CD14-positive monocyte (primary cell): ENCODE data around the gene GRIK3. TPM values are rescaled to one million over a fixed set of nuclear protein-coding genes. Genes with fewer than 3 reads are reported as not detected.
A peak's percentile ranks its signal among the peaks of the same experiment; 100 is the strongest.

Source experiments
- DNase-seq, 3 donors: peaks; one replicate each; pipeline ENCODE4 v3.0.0-alpha.2; 2011 to 2022
- H2AFZ ChIP-seq: 2 replicates; pipeline ENCODE4 v1.6.0; 2012; ENCODE audit warnings: mild to moderate bottlenecking, low read depth, low read length, inconsistent platforms; ENCODE audit not compliant: insufficient read depth, poor library complexity, severe bottlenecking
- H3K27ac ChIP-seq, 2 donors: 1 replicate in 1 of 2; 2 replicates in 1 of 2; pipeline ENCODE4 v1.5.1; 2012 to 2013; ENCODE audit warnings: low read length in 2 of 2, control low read depth in 1 of 2, inconsistent platforms in 1 of 2, low read depth in 1 of 2, mild to moderate bottlenecking in 1 of 2
- H3K27me3 ChIP-seq, 2 donors: one replicate each; pipeline versions ENCODE4 v1.6.0 to v1.6.1; 2011 to 2013; ENCODE audit warnings: low read length in 2 of 2; ENCODE audit not compliant: control insufficient read depth in 2 of 2, insufficient read depth in 2 of 2
- H3K36me3 ChIP-seq, 2 donors: replicated peaks in 1 of 2; 1 replicate in 1 of 2; 2 replicates in 1 of 2; pipeline versions ENCODE4 v1.5.1 to v1.6.1; 2012 to 2013; ENCODE audit warnings: low read length in 2 of 2, control low read depth in 1 of 2, inconsistent platforms in 1 of 2, mild to moderate bottlenecking in 1 of 2; ENCODE audit not compliant: insufficient read depth in 2 of 2, control insufficient read depth in 1 of 2
- H3K4me1 ChIP-seq, 2 donors: 1 replicate in 1 of 2; 2 replicates in 1 of 2; pipeline versions ENCODE4 v1.5.1 to v1.6.1; 2012 to 2013; ENCODE audit warnings: low read length in 2 of 2, control low read depth in 1 of 2, inconsistent platforms in 1 of 2, mild to moderate bottlenecking in 1 of 2, moderate library complexity in 1 of 2; ENCODE audit not compliant: insufficient read depth in 2 of 2, control insufficient read depth in 1 of 2
- H3K4me2 ChIP-seq: replicated peaks from 2 replicates; pipeline ENCODE3; 2012; ENCODE audit warnings: low read length, moderate library complexity, mild to moderate bottlenecking; ENCODE audit not compliant: poor library complexity, severe bottlenecking; ENCODE audit errors: extremely low read depth
- H3K4me3 ChIP-seq, 3 experiments: fragments of 200-600 bp in 1 of 3; sonication (generic) in 1 of 3; replicated peaks in 1 of 3; 1 replicate in 2 of 3; 2 replicates in 1 of 3; pipeline ENCODE4 v1.5.1; 2011 to 2013; ENCODE audit warnings: low read length in 3 of 3, mild to moderate bottlenecking in 3 of 3, control low read depth in 2 of 3, low read depth in 2 of 3, inconsistent platforms in 1 of 3, moderate library complexity in 1 of 3
- H3K79me2 ChIP-seq: 2 replicates; pipeline ENCODE4 v1.6.0; 2012; ENCODE audit warnings: mild to moderate bottlenecking, control low read depth, inconsistent platforms, low read length, moderate library complexity; ENCODE audit not compliant: insufficient read depth
- H3K9ac ChIP-seq: 2 replicates; pipeline ENCODE4 v1.6.0; 2017; ENCODE audit warnings: low read length, mild to moderate bottlenecking; ENCODE audit not compliant: insufficient read depth, poor library complexity, severe bottlenecking
- H3K9me3 ChIP-seq, 2 donors: replicated peaks in 1 of 2; 1 replicate in 1 of 2; 2 replicates in 1 of 2; pipeline versions ENCODE4 v1.5.1 to v1.6.1; 2012 to 2013; ENCODE audit warnings: low read length in 2 of 2, control low read depth in 1 of 2; ENCODE audit not compliant: control insufficient read depth in 1 of 2, insufficient read depth in 1 of 2
- H4K20me1 ChIP-seq: 2 replicates; pipeline ENCODE4 v1.6.0; 2012; ENCODE audit warnings: mild to moderate bottlenecking, low read length, control low read depth, moderate library complexity; ENCODE audit not compliant: insufficient read depth
- H3K27ac Mint-ChIP-seq, 7 donors: one replicate each; pipeline ENCODE4 v1.8.0; 2020; ENCODE audit warnings: mild to moderate bottlenecking in 7 of 7, mixed read lengths in 7 of 7, moderate library complexity in 6 of 7, inconsistent platforms in 2 of 7
- H3K27me3 Mint-ChIP-seq, 3 donors: one replicate each; pipeline ENCODE4 v1.8.0; 2021 to 2022; ENCODE audit warnings: low read depth in 3 of 3, mild to moderate bottlenecking in 3 of 3, mixed read lengths in 3 of 3, moderate library complexity in 3 of 3, inconsistent platforms in 1 of 3
- H3K36me3 Mint-ChIP-seq, 2 donors: one replicate each; pipeline ENCODE4 v1.8.0; 2020; ENCODE audit warnings: mixed read lengths in 2 of 2, inconsistent platforms in 1 of 2, mild to moderate bottlenecking in 1 of 2
- H3K4me1 Mint-ChIP-seq: one replicate; pipeline ENCODE4 v1.8.0; 2020; ENCODE audit warnings: mild to moderate bottlenecking, mixed read lengths
- H3K4me3 Mint-ChIP-seq, 2 donors: one replicate each; pipeline ENCODE4 v1.8.0; 2020; ENCODE audit warnings: mild to moderate bottlenecking in 2 of 2, mixed read lengths in 2 of 2, moderate library complexity in 1 of 2
- H3K9me3 Mint-ChIP-seq, 7 donors: one replicate each; pipeline ENCODE4 v1.8.0; 2020 to 2022; ENCODE audit warnings: mixed read lengths in 7 of 7, mild to moderate bottlenecking in 6 of 7, moderate library complexity in 6 of 7, inconsistent platforms in 2 of 7
- CTCF ChIP-seq: fragments of 200-600 bp; IDR thresholded peaks from one replicate; pipeline ENCODE4 v1.8.0; 2022; ENCODE audit warnings: antibody characterized with exemption, mild to moderate bottlenecking
- WGBS: methylation state at CpG from one replicate; pipeline ENCODE4 v1.1.5; 2013; ENCODE audit warnings: missing lambda C conversion rate; ENCODE audit not compliant: insufficient coverage; 5-methylcytosine and 5-hydroxymethylcytosine counted together
- intact Hi-C, 2 donors: fragments of 100-400 bp; cut with micrococcal nuclease; formaldehyde crosslinking; loops; one replicate each; pipeline versions ENCODE4 v1.15.0 to v1.15.1; 2023
- polyA plus RNA-seq, 3 donors: library from polyadenylated mRNA; depleted of rRNA in 1 of 3; unstranded in 2 of 3; stranded (reverse) in 1 of 3; fragments of 300-500 nt in 2 of 3; fragments of >200 nt in 1 of 3; fragmentation: Illumina TruSeq in 2 of 3; gene quantifications; 1 replicate in 2 of 3; 2 replicates in 1 of 3; pipeline ENCODE4 v1.2.3, GENCODE V29; 2012 to 2021

Gene GRIK3
- polyA plus RNA-seq, 3 donors: not detected

GRCh38 chr1:36776256-36776655 is 258.1 kb downstream of the GRIK3 start:
- TF ChIP-seq CTCF: no peak
- no peaks in the 10 kb centered on the region for H3K79me2 ChIP-seq

DNA sequence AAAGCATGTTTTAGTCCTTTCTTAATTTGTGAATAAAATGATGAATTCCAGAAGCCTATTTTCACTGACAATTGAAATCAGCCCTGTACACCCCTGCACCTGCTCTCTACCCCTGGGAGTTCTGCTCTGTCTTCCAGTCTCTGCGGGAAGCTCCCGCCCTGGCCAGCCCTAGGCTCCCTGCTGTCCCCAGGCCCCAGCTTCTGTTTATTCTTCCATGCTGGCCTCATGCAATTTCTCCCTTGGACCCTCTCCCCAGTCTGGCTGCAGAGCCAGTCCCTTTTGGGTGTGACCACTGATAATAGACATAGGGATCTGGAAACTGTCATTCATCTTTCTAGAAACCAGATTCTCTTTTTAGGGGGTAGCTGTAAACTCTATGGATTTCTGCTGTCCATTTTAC is 258.6 kb downstream of the GRIK3 start:
- H3K4me3 Mint-ChIP-seq: no peak overlapping the region
- WGBS: no CpG with 5 or more reads among the region's 2 CpGs
- H3K9me3 ChIP-seq: no peaks in the 10 kb centered on the region
- H3K27ac Mint-ChIP-seq: peak overlapping the region in 1 of 7 donors; percentile 81
- H3K9me3 Mint-ChIP-seq: peaks cover 0 to 3% (median 0%) of the 10 kb centered on the region in 7 donors
- H3K4me1 ChIP-seq: no peaks in the 10 kb centered on the region
- no peaks in the 10 kb centered on the region for H3K36me3 ChIP-seq
- H3K79me2 ChIP-seq: no peaks in the 10 kb centered on the region
- TF ChIP-seq CTCF: no peak
- intact Hi-C loops: no loop called here
- peaks cover 34 to 40% (median 37%) of the 10 kb centered on the region in 3 donors for H3K27me3 Mint-ChIP-seq
- no peak overlapping the region for H3K4me2 ChIP-seq
- H3K4me3 ChIP-seq: no peak overlapping the region
- no peak overlapping the region for H2AFZ ChIP-seq
- H3K9ac ChIP-seq: no peak overlapping the region
- peaks cover 0 to 18% of the 10 kb centered on the region in 2 donors for H3K27me3 ChIP-seq
- no peaks in the 10 kb centered on the region for H4K20me1 ChIP-seq
- no peak overlapping the region for H3K27ac ChIP-seq
- H3K4me1 Mint-ChIP-seq: no peaks in the 10 kb centered on the region
- no peak for DNase-seq
- no peaks in the 10 kb centered on the region for H3K36me3 Mint-ChIP-seq

More at GRCh38 chr1:36776256-36776655, 258.1 kb downstream of the GRIK3 start:
- DNase-seq: no peak
- Histone ChIP-seq H2AFZ (no peak overlapping the region), H3K4me2 (no peak overlapping the region), H3K9me3 (no peaks in the 10 kb centered on the region), H3K27ac (no peak overlapping the region), H3K9ac (no peak overlapping the region), H3K4me3 (no peak overlapping the region), H4K20me1 (no peaks in the 10 kb centered on the region), H3K4me1 (no peaks in the 10 kb centered on the region), H3K36me3 (no peaks in the 10 kb centered on the region), H3K27me3 (peaks cover 0 to 13% of the 10 kb centered on the region in 2 donors)
- Mint-ChIP-seq H3K36me3 (no peaks in the 10 kb centered on the region), H3K9me3 (peaks cover 0 to 3% (median 0%) of the 10 kb centered on the region in 7 donors), H3K27me3 (peaks cover 34 to 36% (median 35%) of the 10 kb centered on the region in 3 donors), H3K4me3 (peak overlapping the region in 1 of 2 donors; percentile 40), H3K27ac (no peak overlapping the region), H3K4me1 (no peaks in the 10 kb centered on the region)
- intact Hi-C loops: no loop called here
- 72% methylated on average over 3 of the region's 3 CpGs for WGBS
